K562 treated with DMSO at 1 percent for 12 hours (cell line): ENCODE results near the gene MRPL47. TPM values are rescaled to one million over a fixed set of nuclear protein-coding genes. Genes with fewer than 3 reads are reported as not detected.

Experiments
- total RNA-seq: library from RNA; unstranded; fragments of 300-600 nt; gene quantifications from 2 replicates; pipeline ENCODE4 v1.2.3, GENCODE V29; 2022; ENCODE audit not compliant: insufficient read depth

Gene MRPL47
- 39.7 and 48.6 TPM in 2 replicates for total RNA-seq

GRCh38 chr3:179604321-179605078 lies at the start of gene MRPL47, which contains the start of gene NDUFB5:
Gene MRPL47, minus strand, starts transcription at chr3:179604638. Its CDS starts 14 bp downstream, at chr3:179604624.
Gene NDUFB5, plus strand, starts transcription at chr3:179604794. Its CDS starts 22 bp downstream, at chr3:179604816.

GRCh38 chr3:179652447-179653095 lies 48.1 kb upstream of the MRPL47 start, which contains the start of gene USP13:
Gene USP13, plus strand, starts transcription at chr3:179653040. Its CDS starts 186 bp downstream, at chr3:179653226.

GRCh38 chr3:179562591-179563270 lies 41.7 kb downstream of the MRPL47 start, which contains the start of gene ACTL6A:
Gene ACTL6A, plus strand, starts transcription at chr3:179562926. Its CDS starts 167 bp downstream, at chr3:179563093.

Other genes with a start within 250 kb of the MRPL47 start
- gene GNB4, start 153.2 kb downstream of the MRPL47 start, total RNA-seq = 2.3 and 9.9 TPM in 2 replicates
- 43.0 and 70.7 TPM in 2 replicates for gene ACTL6A, start 41.7 kb downstream of the MRPL47 start, total RNA-seq
- gene NDUFB5, start 156 bp upstream of the MRPL47 start, total RNA-seq = 89.0 and 121 TPM in 2 replicates
- 0.49 TPM in 1 of 2 replicates, not detected in the other for gene USP13, start 48.4 kb upstream of the MRPL47 start, total RNA-seq